Omental fat pad (tissue), 4 donors: ENCODE measurements around the gene EHBP1. TPM values are rescaled to one million over a fixed set of nuclear protein-coding genes. Genes with fewer than 3 reads are reported as not detected.

Experiments used
- ATAC-seq: fragments of 150-250 bp; one replicate; pipeline ENCODE4 v1.9.1; 2016; ENCODE audit warnings: mild to moderate bottlenecking, moderate library complexity; ENCODE audit not compliant: low FRiP score
- DNase-seq: peaks from one replicate; pipeline ENCODE4 v3.0.0-alpha.2; 2019; ENCODE audit warnings: low spot score
- CTCF ChIP-seq, 3 donors: fragments of 450-650 bp; IDR thresholded peaks; one replicate each; pipeline ENCODE4 v1.5.1; 2016 to 2017; ENCODE audit warnings: antibody characterized with exemption in 3 of 3, mild to moderate bottlenecking in 3 of 3, moderate library complexity in 2 of 3
- total RNA-seq, 4 donors: library from RNA; depleted of rRNA; stranded (reverse); fragments of >200 nt; gene quantifications; one replicate each; pipeline ENCODE4 v1.1.0, GENCODE V29; 2016

Gene EHBP1
- total RNA-seq, 4 donors from 2014 or later: 60.9 to 91.3 (median 78.6) TPM

- TF ChIP-seq CTCF (IDR thresholded peaks at IDR 0.05): no peak
- no peak for ATAC-seq
- no peak for DNase-seq
Measured at GRCh38 chr2:63029058-63029457, 323.5 kb downstream of the EHBP1 start.

- no peak for TF ChIP-seq CTCF (IDR thresholded peaks at IDR 0.05)
- DNase-seq (no peak), ATAC-seq (no peak)
Measured at GRCh38 chr2:63034526-63034925, 329.0 kb downstream of the EHBP1 start.

GRCh38 chr2:63035169-63035568 is 329.7 kb downstream of the EHBP1 start:
- ATAC-seq: no peak
- TF ChIP-seq CTCF (IDR thresholded peaks at IDR 0.05): no peak

GRCh38 chr2:63035660-63036059 is 330.1 kb downstream of the EHBP1 start:
- ATAC-seq (no peak), DNase-seq (no peak)
- no peak for TF ChIP-seq CTCF (IDR thresholded peaks at IDR 0.05)

More at GRCh38 chr2:63035169-63035568, 329.7 kb downstream of the EHBP1 start:
- no peak for DNase-seq

GRCh38 chr2:63038034-63038433 is 332.5 kb downstream of the EHBP1 start:
- no peak for DNase-seq
- no peak for ATAC-seq
- TF ChIP-seq CTCF (IDR thresholded peaks at IDR 0.05): no peak

GRCh38 chr2:63040586-63040985 is 335.1 kb downstream of the EHBP1 start:
- ATAC-seq (no peak), DNase-seq (no peak)
- TF ChIP-seq CTCF (IDR thresholded peaks at IDR 0.05): no peak

GRCh38 chr2:63041592-63041991 is 336.1 kb downstream of the EHBP1 start:
- DNase-seq: no peak
- ATAC-seq: no peak
- no peak for TF ChIP-seq CTCF (IDR thresholded peaks at IDR 0.05)
